ENCODE measurements around the gene TNFSF13.

GRCh38 chr17:7586673-7587419 lies 28.3 kb downstream of the TNFSF13 start:
- TF ChIP-seq POLR2A (IDR thresholded peaks at IDR 0.05) (no peak), CTCF (IDR thresholded peaks at IDR 0.05) (no peak)

Data from uterus (tissue), 2 donors.